ENCODE results near the gene KCNJ6. TPM values are rescaled to one million over a fixed set of nuclear protein-coding genes. Genes with fewer than 3 reads are reported as not detected.

Gene KCNJ6
- polyA plus RNA-seq, 3 donors from 2014 or later = not detected

GRCh38 chr21:37888659-37889058, 27.6 kb downstream of the KCNJ6 start:
- Mint-ChIP-seq H3K27me3 (ENCODE audit: low read depth in 3 of 3) (peaks cover 5 to 13% (median 8%) of the 10 kb centered on the region in 3 donors), H3K27ac (no peak overlapping the region), H3K4me1 (no peaks in the 10 kb centered on the region), H3K4me3 (no peak overlapping the region), H3K36me3 (no peaks in the 10 kb centered on the region), H3K9me3 (no peaks in the 10 kb centered on the region)
- no peak for DNase-seq

- no peaks in the 10 kb centered on the region for H3K36me3 Mint-ChIP-seq
- no peak overlapping the region for H3K4me3 Mint-ChIP-seq
- no peaks in the 10 kb centered on the region for H3K9me3 Mint-ChIP-seq
- H3K27me3 Mint-ChIP-seq (ENCODE audit: low read depth in 3 of 3) = peaks cover 4 to 10% (median 7%) of the 10 kb centered on the region in 3 donors
- no peak overlapping the region for H3K27ac Mint-ChIP-seq
- H3K4me1 Mint-ChIP-seq = no peaks in the 10 kb centered on the region
- no peak for DNase-seq
These were observed 29.4 kb downstream of the KCNJ6 start for GRCh38 chr21:37886726-37887299.

GRCh38 chr21:37886120-37886519, 30.1 kb downstream of the KCNJ6 start:
- H3K4me1 Mint-ChIP-seq = no peaks in the 10 kb centered on the region
- no peak overlapping the region for H3K4me3 Mint-ChIP-seq
- H3K36me3 Mint-ChIP-seq = no peaks in the 10 kb centered on the region
- H3K27me3 Mint-ChIP-seq (ENCODE audit: low read depth in 3 of 3) = peaks cover 4 to 10% (median 7%) of the 10 kb centered on the region in 3 donors
- DNase-seq = no peak
- no peaks in the 10 kb centered on the region for H3K9me3 Mint-ChIP-seq
- H3K27ac Mint-ChIP-seq = no peak overlapping the region

GRCh38 chr21:37878946-37879660, 37.2 kb downstream of the KCNJ6 start:
- no peak for DNase-seq
- Mint-ChIP-seq H3K4me3 (no peak overlapping the region), H3K4me1 (no peaks in the 10 kb centered on the region), H3K36me3 (no peaks in the 10 kb centered on the region), H3K9me3 (no peaks in the 10 kb centered on the region), H3K27ac (no peak overlapping the region), H3K27me3 (ENCODE audit: low read depth in 3 of 3) (peaks cover 0 to 2% (median 0%) of the 10 kb centered on the region in 3 donors)

GRCh38 chr21:37877888-37878684, 38.2 kb downstream of the KCNJ6 start:
- Mint-ChIP-seq H3K27me3 (ENCODE audit: low read depth in 3 of 3) (peaks cover 0 to 2% (median 0%) of the 10 kb centered on the region in 3 donors), H3K4me1 (no peaks in the 10 kb centered on the region), H3K9me3 (no peaks in the 10 kb centered on the region), H3K27ac (no peak overlapping the region), H3K4me3 (no peak overlapping the region), H3K36me3 (no peaks in the 10 kb centered on the region)
- no peak for DNase-seq

- Mint-ChIP-seq H3K4me1 (no peaks in the 10 kb centered on the region), H3K27me3 (ENCODE audit: low read depth in 3 of 3) (peaks cover 0 to 2% (median 1%) of the 10 kb centered on the region in 3 donors), H3K9me3 (no peaks in the 10 kb centered on the region), H3K36me3 (no peaks in the 10 kb centered on the region), H3K4me3 (no peak overlapping the region), H3K27ac (no peak overlapping the region)
- DNase-seq = no peak
These were observed 39.1 kb downstream of the KCNJ6 start for GRCh38 chr21:37877171-37877570.

- Mint-ChIP-seq H3K4me3 (no peak overlapping the region), H3K27me3 (ENCODE audit: low read depth in 3 of 3) (peaks cover 0 to 1% (median 0%) of the 10 kb centered on the region in 3 donors), H3K36me3 (no peaks in the 10 kb centered on the region), H3K4me1 (no peaks in the 10 kb centered on the region), H3K27ac (no peak overlapping the region), H3K9me3 (no peaks in the 10 kb centered on the region)
- DNase-seq = no peak
These were observed 39.7 kb downstream of the KCNJ6 start for GRCh38 chr21:37876561-37876960.

- no peaks in the 10 kb centered on the region for H3K9me3 Mint-ChIP-seq
- no peak overlapping the region for H3K4me3 Mint-ChIP-seq
- DNase-seq = no peak
- H3K27me3 Mint-ChIP-seq (ENCODE audit: low read depth in 3 of 3) = peaks cover 0 to 1% (median 0%) of the 10 kb centered on the region in 3 donors
- no peak overlapping the region for H3K27ac Mint-ChIP-seq
- no peaks in the 10 kb centered on the region for H3K36me3 Mint-ChIP-seq
- H3K4me1 Mint-ChIP-seq = no peaks in the 10 kb centered on the region
These were observed 41.1 kb downstream of the KCNJ6 start for GRCh38 chr21:37874904-37875780.

GRCh38 chr21:37874481-37874880, 41.8 kb downstream of the KCNJ6 start:
- Mint-ChIP-seq H3K36me3 (no peaks in the 10 kb centered on the region), H3K9me3 (no peaks in the 10 kb centered on the region), H3K4me1 (no peaks in the 10 kb centered on the region), H3K27me3 (ENCODE audit: low read depth in 3 of 3) (peaks cover 0 to 1% (median 0%) of the 10 kb centered on the region in 3 donors), H3K4me3 (no peak overlapping the region), H3K27ac (no peak overlapping the region)
- DNase-seq = no peak

- no peaks in the 10 kb centered on the region for H3K36me3 Mint-ChIP-seq
- no peak overlapping the region for H3K27ac Mint-ChIP-seq
- DNase-seq = no peak
- no peaks in the 10 kb centered on the region for H3K4me1 Mint-ChIP-seq
- no peak overlapping the region for H3K4me3 Mint-ChIP-seq
- no peaks in the 10 kb centered on the region for H3K9me3 Mint-ChIP-seq
- H3K27me3 Mint-ChIP-seq (ENCODE audit: low read depth in 3 of 3) = peaks cover 0 to 2% (median under 1%) of the 10 kb centered on the region in 3 donors
These were observed 42.6 kb downstream of the KCNJ6 start for GRCh38 chr21:37873655-37874054.

GRCh38 chr21:37871121-37871862, 45.0 kb downstream of the KCNJ6 start:
- no peak for DNase-seq
- H3K9me3 Mint-ChIP-seq = no peaks in the 10 kb centered on the region
- H3K27ac Mint-ChIP-seq = no peak overlapping the region
- no peaks in the 10 kb centered on the region for H3K4me1 Mint-ChIP-seq
- H3K4me3 Mint-ChIP-seq = no peak overlapping the region
- peaks cover 0 to 4% (median 4%) of the 10 kb centered on the region in 3 donors for H3K27me3 Mint-ChIP-seq (ENCODE audit: low read depth in 3 of 3)
- H3K36me3 Mint-ChIP-seq = no peaks in the 10 kb centered on the region

GRCh38 chr21:37870221-37870620, 46.0 kb downstream of the KCNJ6 start:
- Mint-ChIP-seq H3K27me3 (ENCODE audit: low read depth in 3 of 3) (peaks cover 0 to 6% (median 4%) of the 10 kb centered on the region in 3 donors), H3K27ac (no peak overlapping the region), H3K4me1 (no peaks in the 10 kb centered on the region), H3K36me3 (no peaks in the 10 kb centered on the region), H3K9me3 (no peaks in the 10 kb centered on the region), H3K4me3 (no peak overlapping the region)
- DNase-seq = no peak

GRCh38 chr21:37869661-37870060, 46.6 kb downstream of the KCNJ6 start:
- no peak overlapping the region for H3K27ac Mint-ChIP-seq

More at GRCh38 chr21:37869661-37870060, 46.6 kb downstream of the KCNJ6 start:
- no peak for DNase-seq
- Mint-ChIP-seq H3K27me3 (ENCODE audit: low read depth in 3 of 3) (peaks cover 0 to 8% (median 4%) of the 10 kb centered on the region in 3 donors), H3K36me3 (no peaks in the 10 kb centered on the region), H3K4me1 (no peaks in the 10 kb centered on the region), H3K4me3 (no peak overlapping the region), H3K9me3 (no peaks in the 10 kb centered on the region)
